Stimulated activated CD8-positive, alpha-beta memory T cell treated with anti-CD3 and anti-CD28 coated beads, Interleukin-12 subunit alpha, Interleukin-12 subunit beta, amount 100 ng/mL, for 24 hours (primary cell): ENCODE measurements around the gene PPA2.
A peak's percentile ranks its signal among the peaks of the same experiment; 100 is the strongest.
"Not testable (repeated sequence)": the region's sequence is repeated elsewhere in the genome, so short reads cannot be mapped to it uniquely, and the experiment has no call there.

Source experiments
- DNase-seq: peaks from one replicate; pipeline ENCODE4 v3.0.0-alpha.2; 2020; ENCODE audit errors: extremely low read depth

PPA2 gene

GRCh38 chr4:105473324-105474098 is at the start of gene PPA2:
PPA2 (minus strand) TSS chr4:105474062; CDS start chr4:105474050, 12 bp downstream.
- DNase-seq = peak; percentile 65

- no peak for DNase-seq
Observed at GRCh38 chr4:105520819-105521790, 47.2 kb upstream of the PPA2 start.

GRCh38 chr4:105510245-105510644 is 36.4 kb upstream of the PPA2 start:
- no peak for DNase-seq

GRCh38 chr4:105509714-105510113 is 35.9 kb upstream of the PPA2 start:
- DNase-seq = no peak

- no peak for DNase-seq
Observed at GRCh38 chr4:105509291-105509690, 35.4 kb upstream of the PPA2 start.

GRCh38 chr4:105504744-105505143 is 30.9 kb upstream of the PPA2 start:
- DNase-seq = no peak

GRCh38 chr4:105503484-105503883 is 29.6 kb upstream of the PPA2 start:
- no peak for DNase-seq

- DNase-seq = no peak
Observed at GRCh38 chr4:105496899-105497298, 23.0 kb upstream of the PPA2 start.

- no peak for DNase-seq
Observed at GRCh38 chr4:105495667-105496066, 21.8 kb upstream of the PPA2 start.

GRCh38 chr4:105490523-105490922 is 16.7 kb upstream of the PPA2 start:
- DNase-seq = no peak

GRCh38 chr4:105483840-105484239 is 10.0 kb upstream of the PPA2 start:
- no peak for DNase-seq

- DNase-seq = no peak
Observed at GRCh38 chr4:105474099-105474518, 247 bp upstream of the PPA2 start.

- peak; percentile 21 for DNase-seq
Observed at GRCh38 chr4:105472871-105473323, 965 bp downstream of the PPA2 start.

GRCh38 chr4:105471566-105472176 is 2.2 kb downstream of the PPA2 start:
- no peak for DNase-seq

GRCh38 chr4:105470766-105471165 is 3.1 kb downstream of the PPA2 start:
- no peak for DNase-seq

GRCh38 chr4:105469736-105470135 is 4.1 kb downstream of the PPA2 start:
- no peak for DNase-seq

- DNase-seq = no peak
Observed at GRCh38 chr4:105466580-105466979, 7.3 kb downstream of the PPA2 start.

- DNase-seq = not testable (repeated sequence)
Observed at GRCh38 chr4:105464563-105464962, 9.3 kb downstream of the PPA2 start.

- no peak for DNase-seq
Observed at GRCh38 chr4:105462576-105462975, 11.3 kb downstream of the PPA2 start.

GRCh38 chr4:105461621-105462382 is 12.1 kb downstream of the PPA2 start:
- no peak for DNase-seq

GRCh38 chr4:105461221-105461620 is 12.6 kb downstream of the PPA2 start:
- DNase-seq = no peak
